ENCODE results near the gene OST4. TPM values are rescaled to one million over a fixed set of nuclear protein-coding genes. Genes with fewer than 3 reads are reported as not detected.
"Not testable (repeated sequence)": the region's sequence is repeated elsewhere in the genome, so short reads cannot be mapped to it uniquely, and the experiment has no call there.

Gene OST4
- total RNA-seq (388 TPM), polyA plus RNA-seq (516 TPM)
- long read RNA-seq, donor 1, transcript OST4-203 (3 exons, 561 nt), result major isoform, 43 of 48 reads
- long read RNA-seq, donor 1, transcript OST4-201 (2 exons, 559 nt), result minor isoform, 5 of 48 reads
- long read RNA-seq, donor 1, partial matches to known transcripts, result 0 of 48 reads
- long read RNA-seq, donor 1, other reads (novel, unspliced or antisense), result 0 of 48 reads
- long read RNA-seq, donor 2, transcript OST4-203 (3 exons, 561 nt), result major isoform, 356 of 416 reads
- long read RNA-seq, donor 2, transcript OST4-201 (2 exons, 559 nt), result minor isoform, 60 of 416 reads
- long read RNA-seq, donor 2, partial matches to known transcripts, result 0 of 416 reads
- long read RNA-seq, donor 2, other reads (novel, unspliced or antisense), result 0 of 416 reads
- long read RNA-seq, donor 3, transcript OST4-201 (2 exons, 559 nt), result minor isoform, 103 of 591 reads
- long read RNA-seq, donor 3, transcript OST4-203 (3 exons, 561 nt), result major isoform, 468 of 591 reads
- long read RNA-seq, donor 3, partial matches to known transcripts, result 13 of 591 reads
- long read RNA-seq, donor 3, other reads (novel, unspliced or antisense), result 7 of 591 reads
- long read RNA-seq, donor 4, transcript OST4-201 (2 exons, 559 nt), result minor isoform, 31 of 170 reads
- long read RNA-seq, donor 4, transcript OST4-203 (3 exons, 561 nt), result major isoform, 139 of 170 reads
- long read RNA-seq, donor 4, partial matches to known transcripts, result 0 of 170 reads
- long read RNA-seq, donor 4, other reads (novel, unspliced or antisense), result 0 of 170 reads
- long read RNA-seq, donor 5, transcript OST4-203 (3 exons, 561 nt), result major isoform, 530 of 650 reads
- long read RNA-seq, donor 5, transcript OST4-201 (2 exons, 559 nt), result minor isoform, 112 of 650 reads
- long read RNA-seq, donor 5, partial matches to known transcripts, result 7 of 650 reads
- long read RNA-seq, donor 5, other reads (novel, unspliced or antisense), result 0 of 650 reads
- long read RNA-seq, donor 6, transcript OST4-201 (2 exons, 559 nt), result minor isoform, 44 of 235 reads
- long read RNA-seq, donor 6, transcript OST4-203 (3 exons, 561 nt), result major isoform, 191 of 235 reads
- long read RNA-seq, donor 6, partial matches to known transcripts, result 0 of 235 reads
- long read RNA-seq, donor 6, other reads (novel, unspliced or antisense), result 0 of 235 reads
- long read RNA-seq, donor 7, transcript OST4-203 (3 exons, 561 nt), result major isoform, 276 of 319 reads
- long read RNA-seq, donor 7, transcript OST4-201 (2 exons, 559 nt), result minor isoform, 43 of 319 reads
- long read RNA-seq, donor 7, partial matches to known transcripts, result 0 of 319 reads
- long read RNA-seq, donor 7, other reads (novel, unspliced or antisense), result 0 of 319 reads
- long read RNA-seq, donor 8, transcript OST4-201 (2 exons, 559 nt), result minor isoform, 30 of 121 reads
- long read RNA-seq, donor 8, transcript OST4-203 (3 exons, 561 nt), result major isoform, 91 of 121 reads
- long read RNA-seq, donor 8, partial matches to known transcripts, result 0 of 121 reads
- long read RNA-seq, donor 8, other reads (novel, unspliced or antisense), result 0 of 121 reads
- long read RNA-seq, donor 9, transcript OST4-203 (3 exons, 561 nt), result major isoform, 172 of 196 reads
- long read RNA-seq, donor 9, transcript OST4-201 (2 exons, 559 nt), result minor isoform, 24 of 196 reads
- long read RNA-seq, donor 9, partial matches to known transcripts, result 0 of 196 reads
- long read RNA-seq, donor 9, other reads (novel, unspliced or antisense), result 0 of 196 reads
- long read RNA-seq, donor 10, transcript OST4-201 (2 exons, 559 nt), result minor isoform, 45 of 273 reads
- long read RNA-seq, donor 10, transcript OST4-203 (3 exons, 561 nt), result major isoform, 228 of 273 reads
- long read RNA-seq, donor 10, partial matches to known transcripts, result 0 of 273 reads
- long read RNA-seq, donor 10, other reads (novel, unspliced or antisense), result 0 of 273 reads

DNA sequence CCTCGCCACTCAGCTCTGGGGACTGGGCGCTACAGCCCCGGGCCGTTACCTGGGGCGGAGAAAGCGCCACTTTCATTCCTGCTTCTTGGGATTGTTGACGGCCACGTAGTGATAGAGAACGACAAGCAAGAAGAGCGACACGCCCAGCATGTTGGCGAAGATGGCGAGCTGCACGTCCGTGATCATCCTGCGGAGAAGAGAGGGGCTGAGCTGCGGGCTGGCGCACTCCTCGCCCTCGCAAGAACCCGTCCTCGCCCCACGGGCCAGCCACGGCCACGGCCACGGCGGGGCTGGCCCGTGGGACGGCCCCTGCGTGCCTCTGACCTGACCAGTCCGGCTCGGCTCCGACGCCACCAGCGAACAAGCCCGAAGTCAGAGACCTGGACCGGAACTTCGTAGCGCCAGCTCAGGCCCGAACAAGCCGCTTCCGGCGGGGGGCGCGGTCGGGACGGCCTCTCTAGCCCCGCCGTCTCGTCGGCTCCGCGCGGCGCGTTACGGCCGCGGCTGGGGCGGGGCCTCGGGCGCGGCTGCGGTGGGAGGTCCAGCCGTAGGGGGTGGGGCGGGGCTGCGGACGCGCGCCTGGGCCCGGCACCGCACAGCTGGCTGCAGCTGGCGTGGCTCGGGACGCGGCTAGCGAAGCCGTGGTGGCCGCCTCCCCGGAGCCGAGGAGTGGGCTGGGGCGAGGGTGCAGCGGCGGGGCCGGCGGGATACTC, at the start of gene OST4:
Gene OST4 (minus strand): TSS at position 378 of the 713 bp plus-strand sequence.
- Histone ChIP-seq H3K36me3 (ENCODE audit: control insufficient read depth in 2 of 2, insufficient read depth in 2 of 2, low read length in 1 of 2) (peaks cover 30 to 31% of the 10 kb centered on the region in 2 donors), H3K4me1 (ENCODE audit: control insufficient read depth in 2 of 2, insufficient read depth in 2 of 2, low read length in 2 of 2) (peaks cover 22 to 54% of the 10 kb centered on the region in 2 donors), H3K9me3 (ENCODE audit: control insufficient read depth in 2 of 2, insufficient read depth in 1 of 2, low read length in 1 of 2) (no peaks in the 10 kb centered on the region), H3K4me3 (ENCODE audit: low read length in 2 of 2) (peak within 1 kb of the TSS; percentile 75 to 96), H3K27ac (ENCODE audit: low read depth in 1 of 2, low read length in 1 of 2) (peak within 1 kb of the TSS; percentile 87 to 88), H3K27me3 (ENCODE audit: control insufficient read depth in 2 of 2, insufficient read depth in 1 of 2, low read length in 1 of 2) (no peaks in the 10 kb centered on the region)
- peak in 7 of 9 donors; percentile 65 to 94 (median 86) for DNase-seq (ENCODE audit: low read depth in 6 of 9, low spot score in 9 of 9)
- WGBS, result under 1% methylated on average over 86 of the region's 86 CpGs

DNA sequence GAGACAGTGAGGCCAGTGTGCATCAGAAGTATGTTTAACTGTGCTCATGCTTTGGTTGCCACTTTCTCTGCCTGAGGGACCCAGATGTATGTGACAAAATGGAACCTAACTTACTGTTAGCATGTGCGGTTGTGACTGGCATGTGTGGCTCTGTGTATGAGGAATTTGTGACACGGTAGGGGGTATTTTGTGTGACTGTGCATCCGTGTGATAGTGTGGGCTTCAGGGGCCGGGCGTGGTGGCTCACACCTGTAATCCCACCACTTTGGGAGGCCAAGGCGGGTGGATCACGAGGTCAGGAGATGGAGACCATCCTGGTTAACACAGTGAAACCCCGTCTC, 47.8 kb upstream of the OST4 start:
- DNase-seq (ENCODE audit: low read depth in 6 of 9, low spot score in 9 of 9); H3K27ac ChIP-seq (ENCODE audit: low read depth in 1 of 2, low read length in 1 of 2); H3K4me3 ChIP-seq (ENCODE audit: low read length in 2 of 2); H3K9me3 ChIP-seq (ENCODE audit: control insufficient read depth in 2 of 2, insufficient read depth in 1 of 2, low read length in 1 of 2); H3K36me3 ChIP-seq (ENCODE audit: control insufficient read depth in 2 of 2, insufficient read depth in 2 of 2, low read length in 1 of 2): not testable (repeated sequence)
- Histone ChIP-seq H3K4me1 (ENCODE audit: control insufficient read depth in 2 of 2, insufficient read depth in 2 of 2, low read length in 2 of 2) (peaks cover 5 to 14% of the 10 kb centered on the region in 2 donors), H3K27me3 (ENCODE audit: control insufficient read depth in 2 of 2, insufficient read depth in 1 of 2, low read length in 1 of 2) (peaks cover 35 to 84% of the 10 kb centered on the region in 2 donors)
- WGBS, result 90% methylated on average over 8 of the region's 8 CpGs

DNA sequence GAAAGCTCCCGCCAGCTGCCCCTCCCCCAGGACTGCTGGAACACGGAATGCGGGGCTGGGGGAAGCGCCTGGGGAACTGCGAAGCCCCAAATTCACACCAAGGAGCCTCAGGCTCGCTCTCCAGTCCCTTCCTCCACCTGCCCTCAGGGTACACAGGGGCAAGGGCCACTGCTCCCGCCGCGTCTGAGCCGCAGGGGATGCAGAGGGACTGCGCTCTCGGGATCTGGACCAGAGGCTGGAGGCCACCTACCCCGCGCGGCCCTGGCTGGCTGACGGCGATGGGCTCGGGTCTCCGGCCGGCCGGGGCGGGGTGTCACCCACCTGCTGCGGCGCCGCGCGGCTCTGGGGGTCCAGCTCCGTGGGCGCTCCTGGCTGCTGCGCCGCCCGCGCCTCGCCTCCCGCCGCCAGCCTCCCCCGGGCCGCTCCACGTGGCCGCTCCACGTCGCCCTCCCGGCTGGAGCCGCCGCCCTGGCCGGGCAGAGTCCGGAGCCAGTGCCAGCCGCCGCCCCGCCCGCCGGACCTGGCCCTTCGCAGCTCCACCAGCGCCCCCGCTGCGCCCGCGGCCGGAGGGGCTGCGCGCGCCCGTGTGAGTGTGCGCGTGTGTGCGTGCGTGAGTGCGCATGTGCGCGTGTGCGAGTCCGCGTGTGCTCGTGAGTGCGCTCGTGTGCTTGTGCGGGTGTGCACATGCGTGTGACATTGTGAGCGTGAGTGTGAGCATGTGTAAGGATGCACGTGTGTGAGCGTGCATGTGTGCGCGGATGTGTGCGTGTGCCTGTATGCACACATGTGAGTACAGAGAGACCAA, 47.3 kb upstream of the OST4 start, which contains the start of gene CGREF1:
Gene CGREF1 (minus strand): TSS at position 604 of the 805 bp plus-strand sequence. CDS start 14,762 bp downstream, outside the sequence.
- Histone ChIP-seq H3K4me3 (ENCODE audit: low read length in 2 of 2) (peak within 1 kb of the TSS in 1 of 2 donors; percentile 33), H3K4me1 (ENCODE audit: control insufficient read depth in 2 of 2, insufficient read depth in 2 of 2, low read length in 2 of 2) (peaks cover 4 to 11% of the 10 kb centered on the region in 2 donors), H3K27me3 (ENCODE audit: control insufficient read depth in 2 of 2, insufficient read depth in 1 of 2, low read length in 1 of 2) (peaks cover 35 to 78% of the 10 kb centered on the region in 2 donors), H3K27ac (ENCODE audit: low read depth in 1 of 2, low read length in 1 of 2) (no peak within 1 kb of the TSS), H3K9me3 (ENCODE audit: control insufficient read depth in 2 of 2, insufficient read depth in 1 of 2, low read length in 1 of 2) (no peaks in the 10 kb centered on the region), H3K36me3 (ENCODE audit: control insufficient read depth in 2 of 2, insufficient read depth in 2 of 2, low read length in 1 of 2) (no peaks in the 10 kb centered on the region)
- WGBS, result 6% methylated on average over 84 of the region's 84 CpGs
- DNase-seq (ENCODE audit: low read depth in 6 of 9, low spot score in 9 of 9), result no peak

DNA sequence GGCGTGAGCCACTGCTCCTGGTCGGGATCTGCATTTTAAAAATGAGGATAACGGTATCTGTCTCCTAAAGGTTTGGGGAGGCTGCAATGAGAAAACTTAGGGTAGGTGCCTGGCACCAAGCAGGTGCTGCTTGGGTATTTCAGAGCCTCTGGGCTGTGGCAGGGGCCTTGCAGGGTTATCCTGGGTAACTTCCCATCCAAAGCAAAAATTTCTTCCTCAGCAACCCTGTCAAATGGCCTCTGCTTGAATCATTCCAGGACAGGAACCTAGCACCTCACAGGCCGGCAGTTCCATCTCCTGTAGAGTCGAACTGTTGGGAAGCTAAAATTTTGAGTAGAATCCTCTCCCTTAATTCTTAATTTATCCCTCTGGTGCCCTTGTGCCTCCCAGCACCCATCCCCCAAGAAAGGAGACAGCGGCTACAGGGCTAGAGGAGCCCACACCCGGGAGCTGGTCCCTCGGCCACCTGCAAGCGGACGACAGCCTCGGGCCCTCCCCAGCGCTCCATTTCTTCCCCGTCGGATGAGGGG, 46.6 kb upstream of the OST4 start:
- no peak overlapping the region for H3K4me3 ChIP-seq (ENCODE audit: low read length in 2 of 2)
- no peaks in the 10 kb centered on the region for H3K9me3 ChIP-seq (ENCODE audit: control insufficient read depth in 2 of 2, insufficient read depth in 1 of 2, low read length in 1 of 2)
- no peak overlapping the region for H3K27ac ChIP-seq (ENCODE audit: low read depth in 1 of 2, low read length in 1 of 2)
- 46% methylated on average over 14 of the region's 14 CpGs for WGBS
- peaks cover 0 to 5% of the 10 kb centered on the region in 2 donors for H3K4me1 ChIP-seq (ENCODE audit: control insufficient read depth in 2 of 2, insufficient read depth in 2 of 2, low read length in 2 of 2)
- H3K27me3 ChIP-seq (ENCODE audit: control insufficient read depth in 2 of 2, insufficient read depth in 1 of 2, low read length in 1 of 2), result peaks cover 35 to 75% of the 10 kb centered on the region in 2 donors
- DNase-seq (ENCODE audit: low read depth in 6 of 9, low spot score in 9 of 9), result no peak
- no peaks in the 10 kb centered on the region for H3K36me3 ChIP-seq (ENCODE audit: control insufficient read depth in 2 of 2, insufficient read depth in 2 of 2, low read length in 1 of 2)

DNA sequence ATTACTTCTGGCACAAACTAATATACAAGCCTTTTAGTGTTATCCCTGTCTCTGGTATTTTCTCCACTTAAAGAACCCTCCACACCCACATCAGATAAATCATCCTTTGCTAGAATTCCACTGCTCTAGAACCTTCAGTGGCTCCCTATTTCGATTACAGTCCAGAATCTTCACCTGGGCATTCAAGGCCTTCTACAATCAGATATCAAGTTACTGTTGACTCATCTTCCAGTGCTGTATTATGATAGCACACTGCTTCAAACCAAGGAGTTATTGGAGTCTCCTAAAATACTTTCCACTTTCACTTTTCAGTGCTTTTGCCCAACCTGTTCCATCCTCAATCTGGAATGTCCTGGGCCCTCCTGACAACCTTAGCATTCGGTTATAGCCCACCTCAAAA, 44.1 kb upstream of the OST4 start:
- Histone ChIP-seq H3K9me3 (ENCODE audit: control insufficient read depth in 2 of 2, insufficient read depth in 1 of 2, low read length in 1 of 2) (no peaks in the 10 kb centered on the region), H3K27ac (ENCODE audit: low read depth in 1 of 2, low read length in 1 of 2) (no peak overlapping the region), H3K4me3 (ENCODE audit: low read length in 2 of 2) (no peak overlapping the region), H3K4me1 (ENCODE audit: control insufficient read depth in 2 of 2, insufficient read depth in 2 of 2, low read length in 2 of 2) (peaks cover 0 to 3% of the 10 kb centered on the region in 2 donors), H3K36me3 (ENCODE audit: control insufficient read depth in 2 of 2, insufficient read depth in 2 of 2, low read length in 1 of 2) (no peaks in the 10 kb centered on the region), H3K27me3 (ENCODE audit: control insufficient read depth in 2 of 2, insufficient read depth in 1 of 2, low read length in 1 of 2) (peaks cover 23 to 50% of the 10 kb centered on the region in 2 donors)
- whole genome bisulfite sequencing, result 87% methylated on average over 2 of the region's 2 CpGs
- DNase-seq (ENCODE audit: low read depth in 6 of 9, low spot score in 9 of 9), result no peak

DNA sequence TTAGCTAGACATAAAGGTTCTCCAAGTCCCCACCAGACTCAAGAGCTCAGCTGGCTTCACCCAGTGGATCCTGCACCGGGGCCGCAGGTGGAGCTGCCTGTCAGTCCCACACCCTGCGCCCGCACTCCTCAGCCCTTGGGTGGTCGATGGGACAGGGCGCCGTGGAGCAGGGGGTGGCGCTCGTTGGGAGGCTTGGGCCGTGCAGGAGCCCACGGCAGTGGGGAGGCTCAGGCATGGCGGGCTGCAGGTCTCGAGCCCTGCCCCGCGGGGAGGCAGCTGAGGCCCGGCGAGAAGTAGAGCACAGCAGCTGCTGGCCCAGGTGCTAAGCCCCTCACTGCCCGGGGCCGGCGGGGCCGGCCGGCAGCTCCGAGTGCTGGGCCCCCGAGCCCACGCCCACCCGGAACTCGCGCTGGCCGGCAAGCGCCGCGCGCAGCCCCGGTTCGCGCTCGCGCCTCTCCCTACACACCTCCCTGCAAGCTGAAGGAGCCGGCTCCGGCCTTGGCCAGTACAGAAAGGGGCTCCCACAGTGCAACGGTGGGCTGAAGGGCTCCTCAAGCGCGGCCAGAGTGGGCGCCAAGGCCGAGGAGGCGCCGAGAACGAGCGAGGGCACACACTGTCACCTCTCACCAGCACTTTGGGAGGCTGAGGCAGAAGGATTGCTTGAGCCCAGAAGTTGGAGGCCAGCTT, 40.1 kb upstream of the OST4 start:
- WGBS, result 97% methylated on average over 49 of the region's 49 CpGs
- not testable (repeated sequence) for H3K4me3 ChIP-seq (ENCODE audit: low read length in 2 of 2); DNase-seq (ENCODE audit: low read depth in 6 of 9, low spot score in 9 of 9); H3K4me1 ChIP-seq (ENCODE audit: control insufficient read depth in 2 of 2, insufficient read depth in 2 of 2, low read length in 2 of 2); H3K9me3 ChIP-seq (ENCODE audit: control insufficient read depth in 2 of 2, insufficient read depth in 1 of 2, low read length in 1 of 2); H3K36me3 ChIP-seq (ENCODE audit: control insufficient read depth in 2 of 2, insufficient read depth in 2 of 2, low read length in 1 of 2); H3K27ac ChIP-seq (ENCODE audit: low read depth in 1 of 2, low read length in 1 of 2)
- H3K27me3 ChIP-seq (ENCODE audit: control insufficient read depth in 2 of 2, insufficient read depth in 1 of 2, low read length in 1 of 2), result peaks cover 0 to 18% of the 10 kb centered on the region in 2 donors
